Suprapubic skin (tissue), 4 donors: Measurements from ENCODE around the gene MVD. TPM values are rescaled to one million over a fixed set of nuclear protein-coding genes. Genes with fewer than 3 reads are reported as not detected.

ENCODE experiments used
- DNase-seq, 2 donors: peaks; one replicate each; pipeline ENCODE4 v3.0.0-alpha.2; 2019; ENCODE audit warnings: low spot score in 2 of 2
- H3K27ac ChIP-seq: fragments of 200-600 bp; sonication (generic); one replicate; pipeline ENCODE4 v1.5.1; 2019
- H3K27me3 ChIP-seq: fragments of 200-600 bp; sonication (generic); one replicate; pipeline ENCODE4 v1.5.1; 2019
- H3K36me3 ChIP-seq: fragments of 200-600 bp; sonication (generic); one replicate; pipeline ENCODE4 v1.5.1; 2019
- H3K4me1 ChIP-seq: fragments of 200-600 bp; sonication (generic); one replicate; pipeline ENCODE4 v1.5.1; 2019
- H3K4me3 ChIP-seq: fragments of 200-600 bp; sonication (generic); one replicate; pipeline ENCODE4 v1.5.1; 2019; ENCODE audit warnings: mild to moderate bottlenecking
- H3K9me3 ChIP-seq: fragments of 200-600 bp; sonication (generic); one replicate; pipeline ENCODE4 v1.5.1; 2019
- EP300 ChIP-seq: sonication (generic); formaldehyde crosslinking; IDR thresholded peaks from one replicate; pipeline ENCODE4 v1.6.1; 2017; ENCODE audit warnings: antibody characterized with exemption
- POLR2A ChIP-seq, 2 donors: fragments of 450-650 bp; IDR thresholded peaks; one replicate each; pipeline ENCODE4 v1.6.1; 2017; ENCODE audit warnings: antibody characterized with exemption in 2 of 2, mild to moderate bottlenecking in 2 of 2, moderate library complexity in 2 of 2
- POLR2AphosphoS5 ChIP-seq, 3 donors: sonication (generic); formaldehyde crosslinking; IDR thresholded peaks; one replicate each; pipeline ENCODE4 v1.6.1; 2017; ENCODE audit warnings: antibody characterized with exemption in 3 of 3
- WGBS: methylation state at CpG from one replicate; pipeline ENCODE4 v1.1.5; 2018; 5-methylcytosine and 5-hydroxymethylcytosine counted together
- total RNA-seq, 4 donors: library from RNA; depleted of rRNA; stranded (reverse); fragments of >200 nt; gene quantifications; one replicate each; pipeline ENCODE4 v1.1.0, GENCODE V29; 2016
- TF ChIP-seq, protein P1 (sequence below), 2 donors: fragments of 200-600 bp in 1 of 2; fragments of 450-650 bp in 1 of 2; sonication (generic) in 1 of 2; IDR thresholded peaks; one replicate each; pipeline ENCODE4 v1.5.1; 2016 to 2019; ENCODE audit warnings: antibody characterized with exemption in 2 of 2, mild to moderate bottlenecking in 1 of 2, moderate library complexity in 1 of 2

Gene MVD
- total RNA-seq, 4 donors from 2014 or later, result 18.9 to 77.6 (median 44.7) TPM

DNA sequence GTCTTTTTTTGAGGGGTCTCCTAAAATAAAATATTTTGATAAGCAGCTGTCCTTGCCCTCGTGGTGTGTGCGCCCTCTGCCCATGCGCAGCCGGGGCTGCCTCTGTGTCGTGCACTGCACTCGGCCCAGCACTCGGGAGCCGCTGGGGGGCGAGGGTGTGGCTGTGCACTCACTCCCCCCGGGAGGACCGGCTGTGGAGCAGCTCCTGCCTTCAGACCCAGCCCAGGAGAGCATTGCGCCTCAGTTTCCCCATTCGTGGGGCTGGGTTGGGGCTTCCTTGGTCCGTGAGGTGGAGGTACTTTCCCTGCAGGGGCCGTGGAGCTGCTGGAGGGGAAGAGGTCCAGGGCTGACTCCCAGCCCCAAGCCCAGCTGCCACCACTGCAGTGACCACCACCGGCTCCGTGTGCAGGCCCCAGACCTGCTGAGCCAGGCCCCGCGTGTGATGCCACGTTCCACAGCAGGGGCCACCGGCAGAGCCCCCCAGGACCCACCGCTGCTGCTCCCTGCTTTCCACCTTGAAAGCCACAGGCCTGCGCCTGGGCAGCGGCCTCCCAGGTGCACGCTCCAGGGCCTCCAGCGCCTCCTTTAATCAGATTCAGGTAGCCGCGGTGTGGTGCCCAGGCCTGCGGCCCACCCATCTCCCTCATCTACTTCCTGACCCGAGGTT lies 30.8 kb downstream of the MVD start:
- Histone ChIP-seq H3K27me3 (peaks cover 32% of the 10 kb centered on the region), H3K9me3 (no peaks in the 10 kb centered on the region), H3K4me1 (peaks cover 18% of the 10 kb centered on the region), H3K4me3 (no peak overlapping the region), H3K36me3 (peaks cover 59% of the 10 kb centered on the region), H3K27ac (no peak overlapping the region)
- no peak for DNase-seq
- TF ChIP-seq, protein P1, sequence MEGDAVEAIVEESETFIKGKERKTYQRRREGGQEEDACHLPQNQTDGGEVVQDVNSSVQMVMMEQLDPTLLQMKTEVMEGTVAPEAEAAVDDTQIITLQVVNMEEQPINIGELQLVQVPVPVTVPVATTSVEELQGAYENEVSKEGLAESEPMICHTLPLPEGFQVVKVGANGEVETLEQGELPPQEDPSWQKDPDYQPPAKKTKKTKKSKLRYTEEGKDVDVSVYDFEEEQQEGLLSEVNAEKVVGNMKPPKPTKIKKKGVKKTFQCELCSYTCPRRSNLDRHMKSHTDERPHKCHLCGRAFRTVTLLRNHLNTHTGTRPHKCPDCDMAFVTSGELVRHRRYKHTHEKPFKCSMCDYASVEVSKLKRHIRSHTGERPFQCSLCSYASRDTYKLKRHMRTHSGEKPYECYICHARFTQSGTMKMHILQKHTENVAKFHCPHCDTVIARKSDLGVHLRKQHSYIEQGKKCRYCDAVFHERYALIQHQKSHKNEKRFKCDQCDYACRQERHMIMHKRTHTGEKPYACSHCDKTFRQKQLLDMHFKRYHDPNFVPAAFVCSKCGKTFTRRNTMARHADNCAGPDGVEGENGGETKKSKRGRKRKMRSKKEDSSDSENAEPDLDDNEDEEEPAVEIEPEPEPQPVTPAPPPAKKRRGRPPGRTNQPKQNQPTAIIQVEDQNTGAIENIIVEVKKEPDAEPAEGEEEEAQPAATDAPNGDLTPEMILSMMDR (IDR thresholded peaks at IDR 0.05), result no peak
- TF ChIP-seq POLR2A (IDR thresholded peaks at IDR 0.05) (no peak), EP300 (no peak), POLR2AphosphoS5 (IDR thresholded peaks at IDR 0.05) (no peak)
- WGBS, result 94% methylated on average over 10 of the region's 30 CpGs

DNA sequence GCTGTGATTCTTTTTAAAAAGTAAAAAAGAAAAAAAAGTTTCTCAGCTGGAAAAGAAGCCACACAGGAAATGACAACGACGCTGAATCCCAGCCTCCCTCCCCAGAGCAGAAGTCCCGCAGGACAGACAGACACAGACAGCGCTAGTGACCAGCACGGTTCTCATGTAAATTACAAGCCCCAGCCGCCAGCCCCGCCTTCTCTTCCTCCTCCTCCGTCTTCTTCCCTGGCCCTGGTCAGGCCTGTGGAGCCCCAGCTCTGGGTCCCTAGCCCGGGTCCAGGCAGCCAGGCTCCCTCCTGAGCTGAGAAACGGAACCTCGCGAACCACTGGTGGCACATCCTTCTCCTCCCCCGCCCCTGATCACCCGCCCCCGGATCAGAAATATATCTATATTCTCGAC lies 31.5 kb downstream of the MVD start:
- DNase-seq, result no peak
- no peak overlapping the region for H3K27ac ChIP-seq
- no peak overlapping the region for H3K4me3 ChIP-seq
- H3K9me3 ChIP-seq, result no peaks in the 10 kb centered on the region
- H3K4me1 ChIP-seq, result peaks cover 18% of the 10 kb centered on the region
- peaks cover 25% of the 10 kb centered on the region for H3K27me3 ChIP-seq
- H3K36me3 ChIP-seq, result peaks cover 65% of the 10 kb centered on the region
- 79% methylated on average over 16 of the region's 16 CpGs for WGBS
- no peak for TF ChIP-seq EP300
- TF ChIP-seq POLR2A (IDR thresholded peaks at IDR 0.05), result no peak
- no peak for TF ChIP-seq POLR2AphosphoS5 (IDR thresholded peaks at IDR 0.05)

DNA sequence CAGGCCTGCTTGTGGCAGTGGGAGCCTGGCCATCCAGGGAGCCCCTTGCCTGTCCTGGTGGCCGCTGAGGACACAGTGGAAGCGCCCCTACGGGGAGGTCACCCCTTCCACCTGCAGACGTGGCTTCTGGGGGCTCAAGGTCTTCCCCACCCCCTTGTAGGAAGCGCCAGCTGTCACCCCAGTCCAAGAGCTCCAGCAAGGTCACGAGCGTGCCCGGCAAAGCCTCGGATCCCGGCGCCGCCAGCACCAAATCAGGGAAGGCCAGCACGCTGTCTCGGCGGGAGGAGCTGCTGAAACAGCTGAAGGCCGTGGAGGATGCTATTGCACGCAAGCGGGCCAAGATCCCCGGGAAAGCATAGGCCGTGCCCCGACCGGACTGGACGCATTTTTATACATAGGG lies 31.9 kb downstream of the MVD start:
- peaks cover 67% of the 10 kb centered on the region for H3K36me3 ChIP-seq
- H3K27ac ChIP-seq, result no peak overlapping the region
- peaks cover 21% of the 10 kb centered on the region for H3K27me3 ChIP-seq
- H3K9me3 ChIP-seq, result no peaks in the 10 kb centered on the region
- no peak for TF ChIP-seq POLR2A (IDR thresholded peaks at IDR 0.05)
- TF ChIP-seq, protein P1 (IDR thresholded peaks at IDR 0.05), result no peak
- no peak for TF ChIP-seq EP300
- TF ChIP-seq POLR2AphosphoS5 (IDR thresholded peaks at IDR 0.05), result no peak
- no peak overlapping the region for H3K4me3 ChIP-seq
- peaks cover 18% of the 10 kb centered on the region for H3K4me1 ChIP-seq
- no peak for DNase-seq
- WGBS, result 97% methylated on average over 18 of the region's 23 CpGs

DNA sequence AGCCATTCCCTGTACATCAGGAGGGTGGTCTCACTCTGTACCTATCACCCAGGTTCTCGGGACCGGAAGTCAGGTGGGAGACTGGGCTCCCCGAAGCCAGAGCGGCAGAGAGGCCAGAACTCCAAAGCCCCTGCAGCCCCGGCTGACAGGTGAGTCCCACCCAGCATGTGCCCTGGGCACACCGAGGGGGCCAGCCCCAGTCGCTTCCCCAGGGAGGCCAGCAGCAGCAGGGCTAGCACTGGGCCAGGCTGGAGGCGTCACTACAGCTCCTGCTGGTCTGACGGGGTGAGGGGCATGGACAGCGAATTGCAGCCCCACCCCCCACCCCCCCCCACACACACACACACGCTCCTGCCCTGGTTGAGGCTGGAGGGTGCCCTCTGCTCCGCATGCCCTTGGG lies 32.5 kb downstream of the MVD start:
- 100% methylated on average over 6 of the region's 12 CpGs for WGBS
- no peak overlapping the region for H3K4me3 ChIP-seq

DNA sequence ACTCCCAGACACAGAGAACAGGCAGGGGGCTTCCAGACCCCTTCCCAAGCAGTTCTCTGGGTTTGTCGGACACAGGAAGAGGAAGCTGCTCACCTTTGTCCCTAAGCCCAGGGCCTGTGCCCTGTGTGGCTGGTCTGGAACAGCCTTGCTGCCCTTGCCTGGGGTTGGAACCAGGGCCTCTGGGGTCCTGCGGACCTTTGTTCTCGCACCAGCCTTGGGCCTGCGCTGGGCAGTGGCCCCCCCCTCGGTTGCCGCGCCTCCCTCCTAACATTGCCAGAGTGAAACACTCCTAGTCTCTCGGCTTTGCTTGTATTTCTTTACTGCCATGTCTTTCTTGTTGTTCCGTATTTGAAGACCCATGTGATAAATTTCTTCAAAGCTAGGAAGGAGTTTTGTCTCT lies 33.1 kb downstream of the MVD start:
- peaks cover 10% of the 10 kb centered on the region for H3K27me3 ChIP-seq
- 81% methylated on average over 9 of the region's 9 CpGs for WGBS
- no peak overlapping the region for H3K27ac ChIP-seq
- TF ChIP-seq, protein P1 (IDR thresholded peaks at IDR 0.05), result no peak
- no peak for TF ChIP-seq POLR2A (IDR thresholded peaks at IDR 0.05)
- no peak for TF ChIP-seq POLR2AphosphoS5 (IDR thresholded peaks at IDR 0.05)
- TF ChIP-seq EP300, result no peak
- H3K4me3 ChIP-seq, result no peak overlapping the region
- no peak for DNase-seq
- H3K9me3 ChIP-seq, result no peaks in the 10 kb centered on the region
- H3K36me3 ChIP-seq, result peaks cover 74% of the 10 kb centered on the region
- peaks cover 12% of the 10 kb centered on the region for H3K4me1 ChIP-seq

More for the DNA sequence above, 32.5 kb downstream of the MVD start:
- no peak overlapping the region for H3K27ac ChIP-seq
- TF ChIP-seq EP300 (no peak), POLR2AphosphoS5 (IDR thresholded peaks at IDR 0.05) (no peak), POLR2A (IDR thresholded peaks at IDR 0.05) (no peak)
- TF ChIP-seq, protein P1 (IDR thresholded peaks at IDR 0.05), result no peak
- no peak for DNase-seq
- peaks cover 16% of the 10 kb centered on the region for H3K27me3 ChIP-seq
- no peaks in the 10 kb centered on the region for H3K9me3 ChIP-seq
- peaks cover 18% of the 10 kb centered on the region for H3K4me1 ChIP-seq
- H3K36me3 ChIP-seq, result peaks cover 68% of the 10 kb centered on the region
